Activated CD4-positive, alpha-beta T cell treated with anti-CD3 and anti-CD28 coated beads for 24 hours (primary cell): ENCODE data around the gene GLP1R.

Source experiments
- DNase-seq, 2 donors: peaks; one replicate each; pipeline ENCODE4 v3.0.0-alpha.2; 2020; ENCODE audit warnings: low read depth in 2 of 2

The GLP1R gene

DNA sequence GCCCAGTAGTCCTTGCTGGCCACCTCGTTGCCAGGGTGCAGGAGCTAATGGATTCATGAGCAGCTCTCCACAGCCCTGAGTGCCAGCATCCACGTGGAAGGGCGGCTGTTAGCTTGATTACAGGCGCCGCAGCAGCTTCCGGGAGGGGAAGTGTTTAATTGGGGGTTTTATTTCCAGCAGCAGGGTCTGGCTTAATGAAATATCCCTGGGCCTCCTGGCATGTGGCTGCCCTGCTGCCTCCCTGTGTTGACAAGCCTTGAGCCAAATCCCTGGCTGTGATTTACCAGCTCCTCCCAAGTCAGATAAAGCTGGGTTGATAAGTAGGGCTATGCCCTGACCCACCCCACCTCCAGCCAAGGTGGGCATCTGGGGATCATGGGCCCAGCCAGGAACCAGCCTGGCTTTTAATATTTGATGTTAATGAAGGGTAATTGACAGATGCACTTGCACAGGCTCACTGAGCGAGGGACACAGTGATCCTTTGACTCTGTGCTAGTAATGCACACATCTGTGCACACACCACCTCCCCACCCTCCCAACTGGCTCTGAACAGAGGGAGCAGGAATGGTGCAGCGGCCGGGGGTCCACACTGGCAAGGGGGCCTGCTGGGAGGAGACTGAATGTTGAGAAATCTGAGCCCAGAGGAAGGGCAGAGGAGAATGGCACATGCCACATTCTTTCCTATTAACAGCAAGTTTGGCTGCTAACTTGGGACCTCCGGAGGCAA, 13.6 kb downstream of the GLP1R start:
- no peak for DNase-seq

DNA sequence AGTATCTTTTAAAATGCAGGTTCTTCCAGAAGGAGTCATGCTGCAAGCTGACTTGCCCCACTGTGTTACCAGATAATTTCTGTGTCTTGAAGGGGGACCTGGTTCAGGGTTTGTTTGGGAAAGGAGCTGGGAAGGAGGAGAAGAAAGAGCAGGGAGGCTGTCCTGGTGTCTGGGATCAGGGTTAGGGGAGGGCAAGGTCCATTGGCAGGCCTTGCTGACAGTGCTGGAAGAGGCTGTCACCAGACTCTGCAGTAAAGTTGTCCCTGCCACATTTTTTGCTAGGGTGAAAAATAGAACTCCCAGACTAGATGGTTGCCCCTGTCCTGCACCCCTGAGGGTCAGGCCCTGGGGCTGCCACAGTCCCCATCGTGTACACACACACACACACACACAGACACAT, 14.9 kb downstream of the GLP1R start:
- DNase-seq, result no peak

DNA sequence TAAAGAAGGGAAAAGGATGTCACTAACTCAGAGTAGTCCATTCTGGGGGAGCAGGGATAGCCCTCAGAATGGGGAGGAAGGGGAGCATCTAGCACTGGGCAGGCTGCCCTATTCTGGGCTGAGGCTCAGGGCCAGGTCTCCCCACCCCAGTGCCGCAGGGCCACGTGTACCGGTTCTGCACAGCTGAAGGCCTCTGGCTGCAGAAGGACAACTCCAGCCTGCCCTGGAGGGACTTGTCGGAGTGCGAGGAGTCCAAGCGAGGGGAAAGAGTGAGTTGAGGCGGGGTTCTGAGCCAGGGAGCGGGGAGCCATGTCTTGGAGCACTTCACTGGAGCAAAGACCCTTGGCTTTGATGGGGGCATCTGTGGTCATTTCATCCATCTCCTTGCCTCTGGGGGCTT, 17.0 kb downstream of the GLP1R start:
- no peak for DNase-seq

DNA sequence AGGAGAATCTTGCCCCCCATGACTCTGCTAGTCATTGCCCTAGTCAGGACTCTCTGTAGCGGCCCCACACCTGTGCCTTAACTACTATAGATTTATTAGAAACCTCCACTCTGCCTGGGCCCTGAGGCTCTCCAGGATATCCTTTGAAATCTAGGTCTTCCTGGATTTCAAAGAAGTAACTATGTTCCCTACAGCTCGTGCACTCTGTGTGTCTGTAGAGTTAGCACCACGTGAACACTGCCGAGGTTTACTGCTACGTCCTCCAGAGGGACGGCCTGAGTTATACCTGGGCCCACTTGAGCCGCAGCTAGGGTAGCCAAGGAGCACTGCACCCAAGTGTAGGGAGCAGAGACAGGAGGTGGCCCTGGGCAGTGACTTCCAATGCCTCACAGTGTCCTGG, 19.8 kb downstream of the GLP1R start:
- no peak for DNase-seq

DNA sequence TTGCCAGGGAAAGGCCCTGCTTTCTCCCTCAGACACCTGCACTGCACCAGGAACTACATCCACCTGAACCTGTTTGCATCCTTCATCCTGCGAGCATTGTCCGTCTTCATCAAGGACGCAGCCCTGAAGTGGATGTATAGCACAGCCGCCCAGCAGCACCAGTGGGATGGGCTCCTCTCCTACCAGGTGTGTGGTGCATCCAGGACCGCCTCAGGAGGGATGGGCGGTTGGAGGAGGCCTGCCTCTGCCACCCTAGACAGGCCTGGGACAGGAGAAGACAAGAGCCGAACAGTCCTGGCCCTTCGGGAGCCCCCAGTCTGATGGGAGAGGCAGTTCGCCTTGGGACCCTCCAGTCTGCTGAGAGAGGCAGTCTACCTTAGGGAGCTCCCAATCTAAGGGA, 24.2 kb downstream of the GLP1R start:
- DNase-seq, result no peak

DNA sequence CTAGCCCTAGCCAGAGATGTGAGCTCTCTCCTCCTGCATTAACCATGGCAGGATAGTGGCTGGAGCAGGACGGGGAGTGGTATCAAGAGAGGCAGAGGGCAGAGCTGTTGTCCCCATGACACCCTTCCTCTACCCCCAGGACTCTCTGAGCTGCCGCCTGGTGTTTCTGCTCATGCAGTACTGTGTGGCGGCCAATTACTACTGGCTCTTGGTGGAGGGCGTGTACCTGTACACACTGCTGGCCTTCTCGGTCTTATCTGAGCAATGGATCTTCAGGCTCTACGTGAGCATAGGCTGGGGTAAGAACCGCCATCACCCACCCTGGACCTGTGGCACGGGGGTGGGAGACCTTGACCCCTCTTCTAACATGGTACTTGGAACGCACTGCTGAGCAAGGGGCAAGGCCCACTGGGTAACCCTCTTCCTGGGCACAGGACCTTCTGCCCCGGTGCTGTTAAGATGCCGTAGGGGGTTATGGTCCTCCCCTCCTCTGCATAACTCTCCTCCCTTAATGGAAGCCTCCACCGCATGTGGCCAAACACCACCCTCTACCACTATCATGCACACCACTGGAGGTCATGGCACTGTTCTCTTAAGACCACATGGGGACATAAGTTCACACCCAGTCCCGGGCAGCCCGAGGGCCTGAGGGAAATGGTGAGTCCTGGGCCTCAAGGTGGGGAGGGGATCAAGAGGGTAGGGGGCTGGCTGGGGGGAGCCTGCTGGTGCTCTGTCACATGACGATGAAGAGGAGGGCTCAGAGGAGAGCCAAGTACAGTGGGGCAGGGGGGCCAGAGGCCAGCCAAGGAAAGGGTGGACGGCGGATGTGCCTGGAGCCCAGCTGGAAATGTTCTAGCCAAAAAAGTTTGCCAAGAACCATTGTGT, 25.1 kb downstream of the GLP1R start:
- no peak for DNase-seq

DNA sequence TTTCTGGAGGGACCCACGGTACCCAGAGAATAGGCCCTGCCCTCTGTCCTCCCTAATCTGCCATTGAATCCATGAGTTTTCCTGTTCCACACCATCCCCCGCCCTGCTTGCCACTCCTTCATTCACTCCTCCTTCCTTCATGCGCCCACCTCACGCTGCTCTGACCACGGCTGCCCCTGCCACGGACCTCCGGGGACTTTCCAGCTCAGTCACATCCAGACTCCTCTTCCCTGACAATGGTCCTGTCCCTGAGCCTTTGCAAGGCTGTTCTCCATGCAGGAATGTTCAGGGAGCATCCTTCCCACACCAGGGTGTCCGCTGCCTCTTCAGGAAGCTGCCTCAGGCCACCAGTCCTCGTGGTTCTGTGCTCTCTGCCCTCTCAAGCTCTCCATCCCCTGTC, 25.9 kb downstream of the GLP1R start:
- no peak for DNase-seq

DNA sequence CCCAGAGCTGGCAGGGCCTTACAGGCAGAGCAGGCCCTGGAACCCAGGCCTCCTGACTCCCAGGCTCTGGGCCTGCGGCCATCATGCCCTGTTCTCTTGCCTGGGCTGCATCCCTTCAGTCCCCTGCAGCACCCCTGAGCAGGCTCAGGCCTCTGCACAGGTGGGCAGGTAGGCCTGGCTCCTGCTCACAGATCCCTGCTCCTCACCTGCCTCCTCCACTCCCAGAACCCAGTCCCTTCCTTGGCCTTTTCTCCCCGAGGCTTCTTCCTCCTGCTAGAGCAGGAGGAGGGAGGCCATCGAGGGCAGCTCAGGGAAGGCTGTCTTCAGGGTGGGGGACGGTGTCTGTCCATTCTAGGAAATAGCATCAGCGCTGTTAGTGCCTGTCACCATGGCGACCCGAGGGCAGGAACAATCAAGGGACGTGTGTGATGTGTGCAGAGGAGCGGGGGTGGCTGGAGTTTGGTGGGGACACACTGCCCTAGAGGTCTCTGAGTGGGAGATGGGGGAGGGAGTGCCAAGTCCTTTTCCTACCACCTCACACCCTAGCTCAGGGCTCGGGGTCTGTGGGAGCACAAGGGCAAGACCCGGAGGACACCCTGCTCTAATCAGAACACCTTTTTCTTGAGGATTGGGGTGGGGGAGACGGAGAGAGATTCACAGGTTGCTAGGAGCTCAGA, 26.6 kb downstream of the GLP1R start:
- no peak for DNase-seq

DNA sequence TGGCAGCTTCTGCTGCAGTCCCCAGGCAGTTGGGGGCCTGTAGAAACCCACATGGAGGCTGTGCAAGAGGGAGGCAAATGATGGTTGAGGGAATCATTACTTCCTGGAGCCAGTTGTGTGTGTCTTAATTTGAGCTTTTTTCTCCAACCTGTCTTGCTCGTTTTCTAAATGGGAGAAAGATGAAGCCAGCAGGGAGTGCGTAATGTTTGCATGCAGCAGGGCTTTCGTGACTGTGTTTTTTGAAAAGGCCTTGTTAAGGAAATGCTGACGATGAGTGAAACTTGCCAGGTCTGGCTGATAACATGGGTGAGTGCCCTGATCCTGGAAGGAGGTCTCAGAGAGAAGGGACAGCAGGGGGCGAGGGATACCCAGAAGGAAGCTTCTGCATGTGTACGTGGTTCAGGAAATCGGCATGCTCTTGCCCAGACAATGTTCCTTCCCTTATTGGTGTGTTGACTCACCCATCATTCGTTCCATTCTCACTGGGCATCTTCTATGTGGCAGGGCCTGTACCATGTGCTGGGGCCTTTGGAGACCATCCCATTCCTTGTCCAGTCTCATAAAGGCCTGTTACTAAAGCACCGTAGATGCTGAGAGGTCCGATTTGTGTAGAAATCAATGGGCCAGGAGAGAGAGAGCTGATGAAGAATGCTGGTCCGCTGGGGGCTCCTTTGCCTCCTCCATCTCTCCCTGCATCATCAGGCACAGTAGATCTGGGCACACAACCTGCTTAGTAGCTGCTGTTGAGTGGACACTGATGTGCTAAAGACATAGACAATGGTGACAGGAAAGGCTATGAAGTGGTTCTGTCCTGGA, 27.4 kb downstream of the GLP1R start:
- no peak for DNase-seq

DNA sequence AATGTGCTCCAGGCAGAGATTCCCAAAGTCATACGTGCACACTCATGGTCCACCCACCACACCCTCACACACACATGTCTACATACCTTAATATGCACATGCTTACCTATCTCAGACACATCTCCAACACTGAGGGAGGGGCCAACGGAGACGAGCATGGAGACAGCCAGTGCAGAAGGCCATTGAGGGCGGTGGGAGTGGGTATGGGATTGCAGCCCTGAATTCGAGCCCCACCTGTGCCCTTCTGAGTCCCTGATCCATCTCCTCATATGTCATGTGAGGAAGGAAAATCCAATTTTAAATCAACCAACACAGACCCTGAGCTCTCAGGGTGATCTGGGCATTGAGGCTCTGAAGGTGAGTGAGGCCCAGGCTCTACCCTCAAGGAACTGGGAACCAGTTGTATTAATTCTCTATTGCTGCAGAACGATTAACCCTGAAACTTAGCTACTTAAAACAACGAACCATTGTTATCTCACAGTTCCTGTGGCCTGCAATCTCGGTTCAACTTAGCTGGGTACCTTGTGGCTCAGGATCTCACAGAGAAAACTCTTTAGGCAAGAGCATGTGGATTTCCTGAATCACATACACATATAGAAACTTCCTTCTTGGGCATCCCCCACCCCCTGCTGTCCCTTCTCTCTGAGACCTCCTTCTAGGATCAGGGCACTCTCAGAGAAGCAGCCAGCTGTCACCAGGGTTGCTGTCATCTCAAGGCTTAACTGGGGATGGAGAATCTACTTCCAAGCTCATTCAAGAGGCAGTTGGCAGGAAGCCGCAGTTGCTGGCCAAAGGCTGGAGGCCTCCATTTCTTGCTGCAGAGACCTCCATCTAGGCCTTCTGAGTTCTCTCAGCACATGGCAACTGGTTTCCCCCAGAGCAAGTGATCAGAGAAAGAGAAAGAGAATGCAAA, 28.3 kb downstream of the GLP1R start:
- DNase-seq, result no peak

DNA sequence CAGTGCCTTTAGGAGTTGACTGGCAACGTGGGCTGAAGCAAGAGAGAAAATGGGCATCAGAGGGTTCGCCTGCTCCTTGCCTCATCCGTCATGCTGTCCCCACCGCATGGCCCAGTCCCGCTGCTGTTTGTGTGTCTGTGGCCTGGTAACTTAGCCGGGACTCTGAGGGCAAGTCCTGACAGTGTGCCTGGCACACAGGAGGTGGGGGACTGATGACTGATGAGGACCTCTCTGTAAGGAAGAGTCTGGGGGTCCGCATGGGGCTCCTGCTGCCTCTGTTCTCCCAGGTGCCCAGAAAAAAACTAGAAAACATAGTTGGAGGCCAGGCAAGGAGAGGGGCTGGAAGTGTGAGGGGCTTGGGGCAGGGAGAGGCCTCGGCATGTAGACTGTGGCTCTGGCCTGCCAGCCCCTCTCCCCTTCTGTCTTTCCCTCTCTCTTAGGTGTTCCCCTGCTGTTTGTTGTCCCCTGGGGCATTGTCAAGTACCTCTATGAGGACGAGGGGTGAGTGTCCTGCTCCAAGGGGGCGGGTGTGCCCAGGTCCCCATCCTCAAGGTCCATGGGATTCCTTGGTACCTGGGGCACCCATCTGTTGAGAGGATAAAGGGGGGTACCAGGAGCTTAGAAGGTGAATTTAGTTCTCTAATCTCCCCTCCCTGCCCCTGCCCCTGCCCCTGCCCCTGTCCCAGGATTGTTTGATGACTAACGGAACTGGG, 29.5 kb downstream of the GLP1R start:
- no peak for DNase-seq

DNA sequence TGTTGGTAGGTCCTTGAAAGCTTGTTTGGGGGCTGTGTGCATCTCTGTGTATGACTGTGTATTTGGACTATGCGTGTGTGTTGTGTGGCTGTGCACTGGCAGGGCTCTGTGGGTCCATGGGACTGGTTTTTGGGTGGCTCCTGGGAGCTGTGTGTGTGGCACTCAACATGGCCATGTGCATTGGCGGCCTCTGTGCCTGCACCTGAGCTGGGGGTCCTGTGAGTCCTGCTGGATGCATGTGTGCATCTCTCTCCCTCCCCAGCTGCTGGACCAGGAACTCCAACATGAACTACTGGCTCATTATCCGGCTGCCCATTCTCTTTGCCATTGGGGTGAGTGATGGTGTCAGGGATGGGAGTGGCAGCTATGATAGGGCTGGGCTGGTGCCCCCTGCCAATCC, 30.1 kb downstream of the GLP1R start:
- DNase-seq, result no peak

DNA sequence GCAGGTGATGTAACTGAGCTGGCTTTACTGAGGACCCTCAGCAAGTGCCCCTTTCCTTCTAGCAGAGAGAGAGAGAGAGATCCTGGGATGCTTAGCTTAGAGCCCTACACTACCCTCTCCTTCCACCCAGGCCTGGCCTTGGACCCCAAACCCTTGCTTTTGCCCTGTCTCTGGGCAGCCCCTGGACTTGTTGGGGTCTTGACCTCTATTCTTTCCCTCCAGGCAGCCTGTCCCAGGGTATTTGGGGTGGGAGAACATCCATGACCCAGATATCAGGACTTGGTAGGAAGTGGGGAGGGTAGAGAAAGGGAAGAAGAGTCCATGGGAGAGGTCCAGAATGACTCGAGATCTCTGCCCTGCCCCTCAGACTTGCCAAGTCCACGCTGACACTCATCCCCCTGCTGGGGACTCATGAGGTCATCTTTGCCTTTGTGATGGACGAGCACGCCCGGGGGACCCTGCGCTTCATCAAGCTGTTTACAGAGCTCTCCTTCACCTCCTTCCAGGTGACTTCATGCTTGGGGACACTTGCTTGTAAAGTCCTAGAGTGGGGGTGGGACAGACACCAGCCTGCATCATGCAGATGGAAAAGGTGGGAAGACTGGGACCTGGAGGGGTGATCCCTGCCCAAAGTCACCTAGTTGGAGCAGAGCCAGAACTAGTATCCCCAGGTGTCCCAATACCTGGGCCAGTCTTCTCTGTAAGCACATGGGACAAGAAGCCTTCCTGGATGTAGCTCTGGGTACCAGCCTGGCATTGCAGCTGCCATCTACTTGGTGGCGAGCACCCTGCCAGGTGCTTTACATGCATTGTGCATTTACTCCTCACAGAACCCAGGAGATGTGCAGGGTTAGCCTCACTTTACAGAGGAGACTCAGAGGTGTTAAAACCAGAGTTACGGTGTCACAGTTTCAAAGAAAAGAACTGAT, 30.9 kb downstream of the GLP1R start:
- no peak for DNase-seq

DNA sequence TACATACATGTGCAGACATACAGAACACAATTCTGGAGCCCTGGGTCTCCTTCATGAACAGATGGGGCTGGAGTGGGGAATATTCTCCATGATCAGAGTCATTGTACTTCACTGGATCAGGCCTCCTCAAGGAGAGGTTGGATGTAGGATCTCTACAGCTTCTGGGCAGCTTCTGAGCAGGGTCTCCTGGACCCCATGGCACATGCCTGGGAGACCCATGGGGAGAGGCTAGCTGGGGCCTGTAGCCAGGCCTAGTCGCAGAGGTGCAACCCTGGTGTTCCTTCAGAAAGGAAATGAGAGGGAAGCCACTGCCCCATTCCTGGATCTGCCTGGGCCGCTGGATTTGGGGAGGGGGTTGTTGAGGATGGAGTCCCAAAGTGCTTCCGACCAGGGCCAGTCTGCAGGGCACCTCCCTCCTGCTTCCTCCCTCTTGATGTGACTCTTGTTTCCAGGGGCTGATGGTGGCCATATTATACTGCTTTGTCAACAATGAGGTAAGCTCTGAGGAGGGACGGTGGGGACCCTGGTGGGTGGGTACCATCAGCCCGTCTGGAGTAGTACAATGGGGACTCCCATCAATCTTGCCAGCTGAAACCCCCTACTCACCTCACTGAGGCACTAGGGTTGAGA, 31.8 kb downstream of the GLP1R start:
- DNase-seq, result no peak

DNA sequence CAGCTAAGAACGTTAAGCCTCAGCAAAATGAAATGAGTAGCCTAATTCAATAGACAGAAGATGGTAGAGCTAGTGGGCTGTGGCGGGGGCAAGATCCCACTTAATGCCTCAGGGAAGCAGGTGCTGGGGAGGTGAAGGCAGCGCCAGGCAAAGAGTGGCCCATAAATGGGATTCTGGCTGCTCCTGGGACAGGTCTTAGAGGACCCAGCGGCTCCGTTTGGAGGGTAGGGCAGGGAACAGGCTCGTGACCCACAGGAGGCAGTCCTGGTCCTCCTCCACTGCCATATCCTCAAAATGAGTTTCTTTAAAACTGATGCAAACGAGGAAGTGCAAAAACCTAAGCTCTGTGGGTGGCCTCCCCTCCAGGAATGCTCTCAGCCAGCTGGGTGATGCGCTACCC, 33.7 kb downstream of the GLP1R start:
- DNase-seq, result no peak

DNA sequence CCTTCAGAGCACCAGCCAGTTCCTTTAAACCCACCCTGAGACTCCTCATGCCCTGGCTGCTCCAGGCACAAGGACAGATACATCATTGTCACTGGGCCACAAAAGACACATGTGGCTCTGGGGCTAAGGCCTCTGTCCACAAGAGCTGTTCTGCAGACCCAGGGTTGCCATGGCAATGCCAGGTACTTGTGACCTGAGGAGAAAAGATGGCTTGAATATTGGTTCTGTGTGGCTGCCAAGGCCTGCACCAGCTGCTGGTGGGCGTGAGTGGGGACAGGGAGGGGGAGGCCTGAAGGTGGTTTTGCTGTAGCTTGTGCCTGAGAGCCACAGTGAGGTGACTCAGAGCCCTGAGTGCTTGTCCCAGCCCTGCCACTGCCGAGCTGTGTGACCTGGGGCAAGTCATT, 34.7 kb downstream of the GLP1R start:
- no peak for DNase-seq

DNA sequence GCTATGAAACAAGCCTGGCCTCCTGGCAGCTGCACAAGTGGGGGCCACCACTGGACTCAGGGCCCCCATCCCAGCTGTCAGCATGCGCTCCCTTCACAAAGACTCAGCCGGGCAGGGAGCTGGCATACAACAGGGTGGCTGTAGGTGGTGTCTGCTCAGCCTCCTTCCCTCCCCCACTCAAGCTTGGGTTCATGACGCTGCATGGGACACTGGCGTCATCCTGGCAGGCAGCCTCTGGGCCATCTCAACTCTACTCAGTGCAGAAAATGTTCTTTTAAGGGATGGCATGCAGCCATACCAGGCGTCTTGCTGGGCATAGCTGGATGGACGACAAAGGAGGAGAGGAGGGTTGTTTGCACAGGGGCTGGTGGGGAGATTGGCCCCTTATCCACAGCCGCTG, 35.9 kb downstream of the GLP1R start:
- no peak for DNase-seq

DNA sequence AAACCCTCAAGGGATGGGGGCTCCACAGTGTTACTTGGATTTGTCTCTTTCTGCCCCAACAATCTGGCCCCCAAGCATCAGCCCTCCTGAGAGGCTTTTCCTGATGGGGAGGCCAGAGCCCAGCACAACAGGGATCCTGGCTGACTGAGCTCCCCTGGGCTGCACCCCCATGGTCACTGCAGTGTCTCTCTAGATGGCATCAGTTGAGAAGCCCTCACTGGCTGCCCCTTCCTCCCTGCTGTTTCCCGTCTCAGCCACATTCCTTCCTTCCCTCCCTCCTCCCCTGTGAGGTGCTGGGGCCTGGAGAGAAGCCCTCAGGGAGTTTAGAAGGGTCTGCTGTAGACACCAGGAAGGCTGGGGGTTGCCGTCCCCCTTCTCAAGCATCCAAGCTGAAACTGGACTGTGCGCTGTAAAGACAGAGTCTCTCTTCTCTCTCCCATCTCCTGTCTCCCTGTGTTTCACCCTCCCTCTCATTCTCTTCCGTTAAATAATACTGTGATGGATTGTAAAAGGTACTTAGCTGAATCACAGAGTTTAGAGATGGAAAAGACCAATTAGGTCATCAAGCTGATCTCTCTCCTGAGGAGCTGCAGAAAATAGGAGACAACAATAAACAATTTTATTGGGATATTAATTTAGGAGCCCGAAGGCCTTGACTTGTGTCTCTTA, 36.7 kb downstream of the GLP1R start:
- DNase-seq, result no peak
